ENCODE data around the gene SLC2A2.

GRCh38 chr3:171057072-171057471 is 30.6 kb upstream of the SLC2A2 start:
- no peak for TF ChIP-seq CTCF (optimal IDR thresholded peaks at IDR 0.05 in 1 of 3, IDR thresholded peaks at IDR 0.05 in 1 of 3, conservative IDR thresholded peaks at IDR 0.05 in 1 of 3; ENCODE audit: extremely low read depth in 1 of 3, insufficient read depth in 2 of 3, low read length in 3 of 3)
- no peak for TF ChIP-seq EZH2 (IDR thresholded peaks at IDR 0.05; ENCODE audit: low read length)

Data from keratinocyte (primary cell).